ENCODE measurements around the gene TMEM82.

Gene TMEM82

GRCh38 chr1:15720861-15721260, 21.4 kb upstream of the TMEM82 start:
- DNase-seq (ENCODE audit: low read depth), result no peak

- DNase-seq (ENCODE audit: low read depth), result no peak
Measured at GRCh38 chr1:15722411-15722810, 19.9 kb upstream of the TMEM82 start.

- DNase-seq (ENCODE audit: low read depth), result no peak
Measured at GRCh38 chr1:15722836-15723532, 19.3 kb upstream of the TMEM82 start.

GRCh38 chr1:15723631-15724246, 18.6 kb upstream of the TMEM82 start:
- DNase-seq (ENCODE audit: low read depth), result no peak

- no peak for DNase-seq (ENCODE audit: low read depth)
Measured at GRCh38 chr1:15724949-15725880, 17.1 kb upstream of the TMEM82 start.

GRCh38 chr1:15726508-15726907, 15.8 kb upstream of the TMEM82 start:
- DNase-seq (ENCODE audit: low read depth), result no peak

GRCh38 chr1:15727021-15727420, 15.3 kb upstream of the TMEM82 start:
- no peak for DNase-seq (ENCODE audit: low read depth)

- DNase-seq (ENCODE audit: low read depth), result no peak
Measured at GRCh38 chr1:15727424-15727823, 14.9 kb upstream of the TMEM82 start.

GRCh38 chr1:15727866-15728534, 14.3 kb upstream of the TMEM82 start:
- DNase-seq (ENCODE audit: low read depth), result no peak

- no peak for DNase-seq (ENCODE audit: low read depth)
Measured at GRCh38 chr1:15728937-15729657, 13.2 kb upstream of the TMEM82 start.

GRCh38 chr1:15730423-15730822, 11.9 kb upstream of the TMEM82 start:
- no peak for DNase-seq (ENCODE audit: low read depth)

- no peak for DNase-seq (ENCODE audit: low read depth)
Measured at GRCh38 chr1:15730936-15731335, 11.4 kb upstream of the TMEM82 start.

- DNase-seq (ENCODE audit: low read depth), result no peak
Measured at GRCh38 chr1:15731735-15732685, 10.3 kb upstream of the TMEM82 start.

GRCh38 chr1:15732686-15733081, 9.6 kb upstream of the TMEM82 start:
- no peak for DNase-seq (ENCODE audit: low read depth)

- no peak for DNase-seq (ENCODE audit: low read depth)
Measured at GRCh38 chr1:15733218-15733725, 9.0 kb upstream of the TMEM82 start.

GRCh38 chr1:15733726-15734226, 8.5 kb upstream of the TMEM82 start:
- DNase-seq (ENCODE audit: low read depth), result no peak

GRCh38 chr1:15734296-15734695, 8.0 kb upstream of the TMEM82 start:
- DNase-seq (ENCODE audit: low read depth), result no peak

GRCh38 chr1:15734901-15735300, 7.4 kb upstream of the TMEM82 start:
- no peak for DNase-seq (ENCODE audit: low read depth)

- DNase-seq (ENCODE audit: low read depth), result no peak
Measured at GRCh38 chr1:15735304-15736037, 6.8 kb upstream of the TMEM82 start.

Measured in activated T-helper 1 cell treated with Interleukin-2 at 50 U/mL for 16 hours (primary cell).